ENCODE measurements around the gene TPT1. TPM values are rescaled to one million over a fixed set of nuclear protein-coding genes. Genes with fewer than 3 reads are reported as not detected.
A peak's percentile ranks its signal among the peaks of the same experiment; 100 is the strongest.

The TPT1 gene
- polyA plus RNA-seq, 3 donors = 2,102 to 5,638 (median 2,493) TPM

DNA sequence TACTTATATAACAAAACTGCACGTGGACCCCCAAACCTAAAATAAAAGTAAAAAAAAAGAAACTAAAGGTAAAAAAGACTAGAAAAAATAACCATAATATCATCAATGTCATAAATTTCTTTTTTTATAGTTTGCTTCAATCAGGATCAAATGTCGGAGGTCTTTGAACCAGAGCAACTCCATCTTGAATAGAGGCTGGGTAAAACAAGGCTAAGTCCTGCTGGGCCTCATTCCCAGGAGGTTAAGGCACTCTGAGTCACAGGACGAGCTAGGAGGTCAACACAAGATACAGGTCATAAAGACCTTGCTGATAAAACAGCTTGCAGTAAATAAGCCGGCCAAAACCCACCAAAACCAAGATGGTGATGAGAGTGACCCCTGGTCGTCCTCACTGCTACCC, 24.0 kb downstream of the TPT1 start:
- intact Hi-C loops (cut with micrococcal nuclease) = no loop called here
- TF ChIP-seq, protein P1, sequence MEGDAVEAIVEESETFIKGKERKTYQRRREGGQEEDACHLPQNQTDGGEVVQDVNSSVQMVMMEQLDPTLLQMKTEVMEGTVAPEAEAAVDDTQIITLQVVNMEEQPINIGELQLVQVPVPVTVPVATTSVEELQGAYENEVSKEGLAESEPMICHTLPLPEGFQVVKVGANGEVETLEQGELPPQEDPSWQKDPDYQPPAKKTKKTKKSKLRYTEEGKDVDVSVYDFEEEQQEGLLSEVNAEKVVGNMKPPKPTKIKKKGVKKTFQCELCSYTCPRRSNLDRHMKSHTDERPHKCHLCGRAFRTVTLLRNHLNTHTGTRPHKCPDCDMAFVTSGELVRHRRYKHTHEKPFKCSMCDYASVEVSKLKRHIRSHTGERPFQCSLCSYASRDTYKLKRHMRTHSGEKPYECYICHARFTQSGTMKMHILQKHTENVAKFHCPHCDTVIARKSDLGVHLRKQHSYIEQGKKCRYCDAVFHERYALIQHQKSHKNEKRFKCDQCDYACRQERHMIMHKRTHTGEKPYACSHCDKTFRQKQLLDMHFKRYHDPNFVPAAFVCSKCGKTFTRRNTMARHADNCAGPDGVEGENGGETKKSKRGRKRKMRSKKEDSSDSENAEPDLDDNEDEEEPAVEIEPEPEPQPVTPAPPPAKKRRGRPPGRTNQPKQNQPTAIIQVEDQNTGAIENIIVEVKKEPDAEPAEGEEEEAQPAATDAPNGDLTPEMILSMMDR (IDR thresholded peaks at IDR 0.05) = no peak
- H2AFZ ChIP-seq (ENCODE audit: insufficient read depth, low read depth, low read length, poor library complexity, severe bottlenecking) = no peak overlapping the region

DNA sequence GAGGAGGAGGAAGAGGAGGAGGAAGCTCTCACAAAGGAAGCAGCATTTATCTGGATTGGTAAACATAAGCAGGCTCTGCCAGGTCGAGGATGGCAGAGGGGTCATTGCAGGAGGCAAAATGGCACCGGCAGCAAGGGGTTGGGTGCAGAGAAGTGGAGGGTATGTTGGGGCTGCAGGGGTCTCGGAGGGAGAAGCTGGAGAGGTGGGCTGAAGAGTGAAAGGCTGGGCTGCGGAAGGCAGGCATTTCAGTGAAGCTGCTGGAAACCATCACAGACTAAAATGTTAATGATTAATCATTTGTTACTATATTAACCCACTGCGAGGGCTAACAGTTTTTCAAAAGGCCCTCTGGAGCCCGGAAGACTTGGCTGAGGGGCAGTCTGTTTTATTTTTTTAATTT, 24.6 kb downstream of the TPT1 start:
- Histone ChIP-seq H3K27ac (ENCODE audit: low read depth in 1 of 2, low read length in 2 of 2) (no peak overlapping the region), H4K20me1 (ENCODE audit: insufficient read depth, low read length) (no peaks in the 10 kb centered on the region), H3K27me3 (ENCODE audit: control insufficient read depth in 2 of 2, insufficient read depth in 2 of 2, low read length in 2 of 2) (peaks cover 3 to 5% of the 10 kb centered on the region in 2 donors), H3K4me2 (replicated peaks; ENCODE audit: extremely low read depth, low read length, poor library complexity, severe bottlenecking) (no peak overlapping the region), H3K79me2 (ENCODE audit: insufficient read depth, low read length) (no peaks in the 10 kb centered on the region), H3K4me3 (replicated peaks in 1 of 3; ENCODE audit: low read depth in 2 of 3, low read length in 3 of 3) (no peak overlapping the region), H3K9me3 (replicated peaks in 1 of 2; ENCODE audit: control insufficient read depth in 1 of 2, insufficient read depth in 1 of 2, low read length in 2 of 2) (no peaks in the 10 kb centered on the region), H3K9ac (ENCODE audit: insufficient read depth, low read length, poor library complexity, severe bottlenecking) (no peak overlapping the region), H2AFZ (ENCODE audit: insufficient read depth, low read depth, low read length, poor library complexity, severe bottlenecking) (no peak overlapping the region), H3K4me1 (ENCODE audit: control insufficient read depth in 1 of 2, insufficient read depth in 2 of 2, low read length in 2 of 2) (peaks cover 22 to 25% of the 10 kb centered on the region in 2 donors), H3K36me3 (replicated peaks in 1 of 2; ENCODE audit: control insufficient read depth in 1 of 2, insufficient read depth in 2 of 2, low read length in 2 of 2) (no peaks in the 10 kb centered on the region)
- TF ChIP-seq, protein P1 (IDR thresholded peaks at IDR 0.05) = no peak
- DNase-seq = no peak
- Mint-ChIP-seq H3K4me1 (peaks cover 23% of the 10 kb centered on the region), H3K9me3 (peaks cover 0 to 2% (median 0%) of the 10 kb centered on the region in 7 donors), H3K27ac (peak overlapping the region in 1 of 7 donors; percentile 76), H3K4me3 (no peak overlapping the region), H3K36me3 (no peaks in the 10 kb centered on the region), H3K27me3 (ENCODE audit: low read depth in 3 of 3) (peaks cover 7 to 14% (median 13%) of the 10 kb centered on the region in 3 donors)
- 90% methylated on average over 2 of the region's 6 CpGs for WGBS (ENCODE audit: insufficient coverage)
- intact Hi-C loops (cut with micrococcal nuclease) = no loop called here

More for the DNA sequence above, 24.0 kb downstream of the TPT1 start:
- Histone ChIP-seq H3K4me3 (replicated peaks in 1 of 3; ENCODE audit: low read depth in 2 of 3, low read length in 3 of 3) (no peak overlapping the region), H3K9ac (ENCODE audit: insufficient read depth, low read length, poor library complexity, severe bottlenecking) (no peak overlapping the region), H3K4me1 (ENCODE audit: control insufficient read depth in 1 of 2, insufficient read depth in 2 of 2, low read length in 2 of 2) (peaks cover 22 to 26% of the 10 kb centered on the region in 2 donors), H3K36me3 (replicated peaks in 1 of 2; ENCODE audit: control insufficient read depth in 1 of 2, insufficient read depth in 2 of 2, low read length in 2 of 2) (no peaks in the 10 kb centered on the region), H3K79me2 (ENCODE audit: insufficient read depth, low read length) (no peaks in the 10 kb centered on the region), H3K4me2 (replicated peaks; ENCODE audit: extremely low read depth, low read length, poor library complexity, severe bottlenecking) (no peak overlapping the region), H4K20me1 (ENCODE audit: insufficient read depth, low read length) (no peaks in the 10 kb centered on the region), H3K27ac (ENCODE audit: low read depth in 1 of 2, low read length in 2 of 2) (no peak overlapping the region), H3K27me3 (ENCODE audit: control insufficient read depth in 2 of 2, insufficient read depth in 2 of 2, low read length in 2 of 2) (peaks cover under 1 to 1% of the 10 kb centered on the region in 2 donors), H3K9me3 (replicated peaks in 1 of 2; ENCODE audit: control insufficient read depth in 1 of 2, insufficient read depth in 1 of 2, low read length in 2 of 2) (no peaks in the 10 kb centered on the region)
- Mint-ChIP-seq H3K4me1 (peaks cover 26% of the 10 kb centered on the region), H3K4me3 (no peak overlapping the region), H3K27ac (no peak overlapping the region), H3K36me3 (no peaks in the 10 kb centered on the region), H3K27me3 (ENCODE audit: low read depth in 3 of 3) (peaks cover 3 to 10% (median 7%) of the 10 kb centered on the region in 3 donors), H3K9me3 (peaks cover 0 to 2% (median 0%) of the 10 kb centered on the region in 7 donors)
- WGBS (ENCODE audit: insufficient coverage) = 83% methylated on average over 1 of the region's 5 CpGs
- DNase-seq = no peak
